ENCODE results near the gene ESYT2.

Gene ESYT2

DNA sequence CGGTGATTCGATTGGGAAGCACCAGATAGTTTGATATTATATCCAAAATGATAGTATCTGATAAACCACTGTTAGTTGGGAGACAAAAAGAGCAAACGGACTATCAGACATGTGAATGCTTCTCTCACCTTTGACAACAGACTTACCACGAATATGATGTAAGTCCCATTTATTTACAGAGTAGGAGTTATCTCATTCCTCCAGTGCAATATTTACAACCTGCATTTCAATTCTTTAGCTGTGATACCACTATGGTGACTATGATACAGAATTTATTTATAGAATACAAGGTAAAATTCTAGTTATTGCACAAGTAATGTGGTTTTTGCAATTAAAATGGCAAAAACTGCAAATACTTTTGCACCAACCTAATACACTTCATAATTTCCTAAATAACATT is 61.6 kb downstream of the ESYT2 start:
- Mint-ChIP-seq H3K9me3 (no peaks in the 10 kb centered on the region), H3K36me3 (ENCODE audit: low read depth) (peaks cover 45% of the 10 kb centered on the region), H3K27me3 (ENCODE audit: low read depth, poor library complexity) (no peaks in the 10 kb centered on the region), H3K27ac (no peak overlapping the region), H3K4me3 (no peak overlapping the region), H3K4me1 (no peaks in the 10 kb centered on the region)
- no peak for DNase-seq
- TF ChIP-seq, protein P1, sequence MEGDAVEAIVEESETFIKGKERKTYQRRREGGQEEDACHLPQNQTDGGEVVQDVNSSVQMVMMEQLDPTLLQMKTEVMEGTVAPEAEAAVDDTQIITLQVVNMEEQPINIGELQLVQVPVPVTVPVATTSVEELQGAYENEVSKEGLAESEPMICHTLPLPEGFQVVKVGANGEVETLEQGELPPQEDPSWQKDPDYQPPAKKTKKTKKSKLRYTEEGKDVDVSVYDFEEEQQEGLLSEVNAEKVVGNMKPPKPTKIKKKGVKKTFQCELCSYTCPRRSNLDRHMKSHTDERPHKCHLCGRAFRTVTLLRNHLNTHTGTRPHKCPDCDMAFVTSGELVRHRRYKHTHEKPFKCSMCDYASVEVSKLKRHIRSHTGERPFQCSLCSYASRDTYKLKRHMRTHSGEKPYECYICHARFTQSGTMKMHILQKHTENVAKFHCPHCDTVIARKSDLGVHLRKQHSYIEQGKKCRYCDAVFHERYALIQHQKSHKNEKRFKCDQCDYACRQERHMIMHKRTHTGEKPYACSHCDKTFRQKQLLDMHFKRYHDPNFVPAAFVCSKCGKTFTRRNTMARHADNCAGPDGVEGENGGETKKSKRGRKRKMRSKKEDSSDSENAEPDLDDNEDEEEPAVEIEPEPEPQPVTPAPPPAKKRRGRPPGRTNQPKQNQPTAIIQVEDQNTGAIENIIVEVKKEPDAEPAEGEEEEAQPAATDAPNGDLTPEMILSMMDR (IDR thresholded peaks at IDR 0.05), result no peak

DNA sequence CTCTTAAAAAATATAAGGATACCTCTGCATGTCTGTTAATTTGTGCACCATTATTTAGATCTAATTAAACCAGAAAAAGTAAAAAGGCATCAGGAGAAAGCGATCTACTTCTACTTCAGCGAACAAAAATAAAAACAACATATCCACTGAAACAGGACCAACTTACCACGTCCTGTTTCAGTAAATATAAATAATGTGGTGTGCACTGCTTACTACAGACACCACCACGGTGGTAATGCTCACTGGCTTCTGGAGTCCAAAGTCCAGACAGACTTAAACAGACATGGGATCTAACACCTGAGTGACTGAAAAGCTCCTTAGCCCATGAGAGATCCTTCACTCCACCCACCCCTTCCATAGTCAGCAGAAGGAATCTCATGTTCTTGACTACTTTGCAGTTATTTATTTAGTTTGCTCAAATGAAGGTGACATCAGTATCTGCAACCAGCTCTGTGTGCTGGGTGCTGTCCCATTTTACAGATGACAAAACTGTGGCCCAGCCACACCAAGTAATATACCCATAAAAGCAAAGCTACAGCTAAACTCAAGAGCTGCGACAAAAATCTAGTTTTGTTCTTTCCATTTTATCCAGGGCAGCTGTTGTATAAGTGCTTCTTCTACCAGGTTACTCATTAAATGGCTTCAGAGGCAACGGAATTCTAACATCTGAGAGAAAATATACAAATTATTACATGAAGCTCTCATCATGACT is 62.6 kb downstream of the ESYT2 start:
- DNase-seq, result no peak
- TF ChIP-seq, protein P1 (IDR thresholded peaks at IDR 0.05), result no peak
- no peak overlapping the region for H3K4me3 Mint-ChIP-seq
- H3K27ac Mint-ChIP-seq, result peak overlapping the region; percentile 42
- peaks cover 42% of the 10 kb centered on the region for H3K36me3 Mint-ChIP-seq (ENCODE audit: low read depth)
- no peaks in the 10 kb centered on the region for H3K9me3 Mint-ChIP-seq
- H3K27me3 Mint-ChIP-seq (ENCODE audit: low read depth, poor library complexity), result no peaks in the 10 kb centered on the region
- no peaks in the 10 kb centered on the region for H3K4me1 Mint-ChIP-seq

DNA sequence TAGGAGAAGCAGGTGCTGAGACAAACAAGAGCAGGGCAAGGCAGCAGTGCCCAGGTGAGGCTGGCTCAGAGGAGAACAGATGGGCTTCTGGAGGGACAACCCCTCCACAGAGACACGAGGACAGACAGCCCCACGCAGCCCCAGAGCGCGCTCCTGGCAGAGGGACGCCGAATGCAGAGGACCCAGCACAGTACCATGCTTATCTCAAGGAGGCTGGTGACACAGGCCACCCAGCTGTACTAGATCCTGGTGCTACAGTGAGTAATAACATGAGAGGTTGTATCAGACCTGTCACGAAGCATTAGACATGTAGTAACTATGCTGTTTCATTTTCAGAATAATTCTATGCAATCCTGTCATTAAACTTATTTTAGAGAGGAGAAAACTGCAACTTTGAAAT is 64.3 kb downstream of the ESYT2 start:
- DNase-seq, result no peak
- TF ChIP-seq, protein P1 (IDR thresholded peaks at IDR 0.05), result no peak
- Mint-ChIP-seq H3K4me1 (no peaks in the 10 kb centered on the region), H3K27me3 (ENCODE audit: low read depth, poor library complexity) (no peaks in the 10 kb centered on the region), H3K36me3 (ENCODE audit: low read depth) (peaks cover 52% of the 10 kb centered on the region), H3K9me3 (no peaks in the 10 kb centered on the region), H3K4me3 (no peak overlapping the region), H3K27ac (no peak overlapping the region)

DNA sequence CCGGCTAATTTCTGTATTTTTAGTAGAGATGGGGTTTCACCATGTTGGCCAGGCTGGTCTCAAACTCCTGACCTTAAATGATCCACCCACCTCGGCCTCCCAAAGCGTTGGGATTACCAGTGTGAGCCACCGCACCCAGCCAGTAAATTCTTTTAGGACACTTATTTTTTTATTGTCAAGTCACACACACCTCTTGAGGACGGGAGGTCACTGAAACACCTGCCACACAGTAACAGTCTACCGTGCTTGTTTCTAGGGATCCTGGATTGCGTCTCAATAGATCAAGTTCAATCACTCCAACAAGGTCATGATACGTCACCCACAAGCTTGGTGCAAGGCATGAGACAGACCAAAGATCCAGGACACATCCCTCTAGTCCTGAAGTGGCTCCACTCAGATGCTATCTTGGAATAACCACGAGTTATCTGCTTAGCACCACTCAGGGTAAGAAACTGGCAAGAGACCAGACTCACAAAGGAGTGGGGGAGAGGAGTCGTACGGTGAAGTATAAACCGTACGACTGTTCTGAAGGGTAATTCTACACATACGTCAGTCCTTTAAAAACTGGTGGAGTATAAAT is 65.8 kb downstream of the ESYT2 start:
- Mint-ChIP-seq H3K27ac (no peak overlapping the region), H3K4me1 (no peaks in the 10 kb centered on the region), H3K9me3 (no peaks in the 10 kb centered on the region), H3K36me3 (ENCODE audit: low read depth) (peaks cover 63% of the 10 kb centered on the region), H3K4me3 (no peak overlapping the region), H3K27me3 (ENCODE audit: low read depth, poor library complexity) (peaks cover 2% of the 10 kb centered on the region)
- DNase-seq, result no peak
- TF ChIP-seq, protein P1 (IDR thresholded peaks at IDR 0.05), result no peak

DNA sequence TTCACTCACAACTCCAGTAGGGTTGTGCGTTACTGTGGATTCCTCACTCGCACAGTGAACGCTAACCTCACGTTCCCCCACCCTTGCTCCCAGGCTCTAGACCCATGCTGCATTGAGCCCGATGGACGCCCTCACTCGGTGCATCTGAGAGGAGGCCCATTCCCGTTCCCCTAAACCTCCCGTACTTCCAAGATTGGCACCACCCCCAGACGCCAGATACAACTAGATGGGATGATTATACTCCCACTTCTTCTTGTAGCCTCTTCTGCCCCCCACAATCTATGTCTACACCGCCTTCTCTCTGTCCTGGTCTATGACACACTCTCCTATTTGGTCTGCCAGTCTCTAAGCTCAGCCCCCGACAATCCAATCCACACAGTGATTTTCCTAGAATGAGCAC is 67.4 kb downstream of the ESYT2 start:
- TF ChIP-seq, protein P1 (IDR thresholded peaks at IDR 0.05), result no peak
- Mint-ChIP-seq H3K4me3 (no peak overlapping the region), H3K36me3 (ENCODE audit: low read depth) (peaks cover 73% of the 10 kb centered on the region), H3K27ac (peak overlapping the region; percentile 40), H3K9me3 (no peaks in the 10 kb centered on the region), H3K27me3 (ENCODE audit: low read depth, poor library complexity) (peaks cover 2% of the 10 kb centered on the region), H3K4me1 (no peaks in the 10 kb centered on the region)
- no peak for DNase-seq

DNA sequence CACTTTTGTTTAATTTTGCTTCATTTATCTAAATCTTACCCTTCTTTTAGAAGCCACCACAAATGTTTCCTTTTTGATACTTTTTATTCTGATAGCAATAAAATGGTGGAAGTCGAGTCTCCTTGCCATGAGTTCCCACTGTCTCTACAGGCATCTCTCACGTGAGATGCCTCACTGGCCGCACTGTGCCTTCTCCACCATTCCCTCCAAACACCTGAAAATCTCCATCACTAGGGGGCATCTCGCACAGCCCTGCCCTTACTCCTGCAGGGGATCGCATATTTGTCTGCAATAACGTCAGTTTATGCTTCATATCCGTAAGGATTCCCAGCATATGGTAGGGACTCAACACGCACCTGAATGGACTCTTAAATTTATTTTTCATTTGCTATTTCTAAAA is 68.4 kb downstream of the ESYT2 start:
- Mint-ChIP-seq H3K9me3 (no peaks in the 10 kb centered on the region), H3K27ac (no peak overlapping the region), H3K36me3 (ENCODE audit: low read depth) (peaks cover 75% of the 10 kb centered on the region), H3K27me3 (ENCODE audit: low read depth, poor library complexity) (peaks cover 2% of the 10 kb centered on the region), H3K4me3 (no peak overlapping the region), H3K4me1 (no peaks in the 10 kb centered on the region)
- no peak for DNase-seq
- TF ChIP-seq, protein P1 (IDR thresholded peaks at IDR 0.05), result no peak

All from nephron progenitor cell (in vitro differentiated cells).